Amniotic epithelial cell (primary cell): Measurements from ENCODE around the gene SHISAL2A.

ENCODE experiments used
- DNase-seq: peaks from one replicate; pipeline ENCODE4 v3.0.0-alpha.2; 2010; ENCODE audit warnings: low read depth

The SHISAL2A gene

DNA sequence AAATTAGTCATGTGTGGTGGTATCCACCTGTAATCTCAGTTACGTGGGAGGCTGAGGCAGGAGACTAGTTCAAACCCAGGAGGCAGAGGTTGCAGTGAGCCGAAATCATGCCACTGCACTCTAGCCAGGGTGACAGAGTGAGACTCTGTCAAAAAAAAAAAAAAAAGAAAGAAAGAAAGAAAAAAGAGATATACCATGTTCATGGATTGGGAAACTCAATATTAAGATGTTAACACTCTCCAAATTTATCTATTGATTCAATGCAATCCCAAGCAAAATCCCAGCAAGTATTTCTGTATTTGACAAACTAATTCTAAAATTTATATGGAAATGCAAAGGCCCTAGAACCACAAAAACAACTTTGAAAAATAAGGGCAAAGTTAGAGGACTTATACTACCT, 11.0 kb upstream of the SHISAL2A start:
- DNase-seq = no peak

DNA sequence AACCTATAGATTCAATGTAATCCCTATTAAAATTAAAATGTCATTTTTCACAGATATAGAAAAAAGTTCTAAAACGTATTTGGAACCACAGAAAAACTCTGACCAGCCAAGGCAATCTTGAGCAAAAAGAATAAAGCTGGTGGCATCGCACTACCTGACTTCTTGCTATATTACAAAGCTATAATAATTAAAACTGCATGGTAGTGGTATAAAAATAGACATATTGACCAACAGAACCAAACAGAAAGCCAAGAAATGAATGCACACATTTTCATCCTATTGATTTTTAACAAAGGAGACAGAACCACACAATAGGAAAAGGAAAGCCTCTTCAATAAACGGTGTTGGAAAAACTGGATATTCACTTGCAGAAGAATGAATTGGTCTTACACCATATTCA, 9.2 kb upstream of the SHISAL2A start:
- no peak for DNase-seq

DNA sequence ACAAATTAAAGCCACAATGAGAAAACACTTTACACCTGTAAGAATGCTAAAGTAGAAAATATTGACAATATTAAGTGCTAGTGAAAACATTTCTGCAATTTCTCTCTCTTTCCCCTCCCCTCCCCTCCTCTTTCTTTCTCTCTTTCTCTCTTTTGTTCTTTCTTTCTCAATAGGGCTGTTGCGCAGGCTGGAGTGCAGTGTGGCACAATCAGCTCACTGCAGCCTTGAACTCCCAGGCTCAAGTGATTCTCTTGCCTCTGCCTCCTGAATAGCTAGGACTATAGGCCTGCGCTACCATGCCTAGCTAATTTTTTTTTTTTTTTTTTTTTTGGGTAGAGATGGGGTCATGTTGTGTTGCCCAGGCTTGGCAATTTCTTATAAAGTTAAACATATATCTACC, 5.9 kb upstream of the SHISAL2A start:
- DNase-seq = no peak

DNA sequence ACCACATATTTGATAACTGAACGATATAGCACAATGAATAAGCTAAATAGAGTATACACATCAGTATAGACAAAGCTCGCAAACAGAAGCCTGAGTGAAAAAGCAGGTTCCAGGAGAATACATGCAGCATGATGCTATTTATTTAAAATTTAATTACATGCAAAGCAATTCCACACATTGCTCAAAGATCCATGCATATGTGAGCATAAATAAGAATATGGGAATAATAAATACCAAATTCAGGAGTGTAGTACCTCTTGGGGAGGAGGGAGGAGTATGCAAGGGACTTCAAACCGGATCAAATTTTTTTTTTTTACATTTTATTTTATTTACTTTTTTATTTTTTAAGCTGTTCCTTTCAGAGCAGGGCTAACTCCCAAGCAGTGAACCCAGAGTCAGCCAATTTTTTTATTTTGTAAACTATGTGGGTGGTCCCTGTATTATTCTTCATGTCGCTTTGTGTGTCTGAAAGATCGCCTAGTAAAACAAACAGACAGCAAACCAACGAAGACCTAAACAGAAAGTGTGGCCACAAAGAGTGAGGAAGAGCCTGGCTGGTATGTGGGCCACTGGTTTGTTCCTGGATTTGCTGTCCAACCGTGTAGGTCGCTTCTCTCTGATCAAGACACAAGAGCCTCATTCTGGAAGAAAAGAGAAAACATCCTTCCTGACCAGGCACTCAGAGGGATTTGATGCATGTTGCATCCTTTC, 4.2 kb upstream of the SHISAL2A start:
- no peak for DNase-seq

DNA sequence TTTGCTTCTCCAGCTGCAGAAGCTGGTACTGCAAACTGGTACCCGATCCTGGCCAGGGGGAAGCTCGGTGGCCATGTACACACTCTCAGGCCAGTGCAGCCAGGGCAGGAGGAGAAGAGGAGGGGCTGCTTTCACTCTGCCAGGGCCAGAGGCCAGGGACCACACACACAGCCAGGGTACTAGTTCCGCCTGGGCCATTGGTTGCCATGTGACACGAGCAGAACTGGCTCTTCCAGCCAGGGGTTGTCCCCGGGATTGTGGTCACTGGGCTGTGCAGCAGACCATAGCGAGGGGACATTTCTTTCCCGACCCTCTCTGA, 3.7 kb upstream of the SHISAL2A start:
- no peak for DNase-seq

DNA sequence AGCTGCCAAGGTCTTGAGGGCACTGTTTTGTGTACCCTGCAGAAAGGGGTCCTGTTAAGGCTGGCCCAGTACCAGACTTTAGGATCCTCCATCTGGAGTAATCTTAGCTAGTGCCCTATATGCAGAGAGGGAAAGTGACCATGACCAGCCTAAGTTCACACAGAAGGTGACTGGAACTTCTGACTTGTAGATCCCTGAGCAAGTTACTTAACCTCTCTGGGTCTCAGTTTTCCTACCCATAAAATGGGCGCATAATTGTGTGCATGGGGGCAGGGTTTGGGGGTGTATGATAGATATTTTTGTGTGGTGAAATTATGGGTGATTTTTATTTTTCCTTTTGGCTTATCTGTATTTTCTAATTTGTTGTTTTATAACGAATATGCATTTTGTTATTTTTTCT, 3.3 kb upstream of the SHISAL2A start:
- DNase-seq = no peak

DNA sequence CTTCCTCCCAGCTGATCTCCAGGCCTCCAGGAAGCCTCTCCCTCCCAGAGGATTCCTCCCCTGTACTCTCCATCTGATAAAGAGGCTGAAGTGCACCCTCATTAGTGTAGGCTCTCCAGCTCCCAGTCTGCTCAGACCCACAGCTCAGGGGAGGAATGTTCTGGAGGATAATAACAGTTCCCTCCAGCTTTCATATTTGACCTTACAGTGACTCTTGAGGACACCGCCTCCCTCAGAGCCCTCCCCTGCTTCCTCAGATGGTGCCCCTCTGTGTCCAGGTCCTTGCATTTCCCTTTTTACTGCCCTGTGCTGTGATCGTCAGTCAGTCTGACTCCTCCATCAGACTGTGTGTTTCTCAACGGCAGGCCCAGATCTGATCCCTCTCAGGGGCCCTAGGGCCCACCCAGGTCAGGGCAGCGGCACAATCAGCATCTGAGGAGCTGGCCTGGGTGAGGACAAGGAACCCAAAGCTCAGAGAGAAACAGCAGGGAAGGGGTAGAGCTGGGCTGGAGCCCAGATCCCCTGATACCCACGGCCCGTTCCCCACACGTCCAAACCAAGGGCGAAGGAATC, 1.1 kb upstream of the SHISAL2A start:
- peak; percentile 42 for DNase-seq

DNA sequence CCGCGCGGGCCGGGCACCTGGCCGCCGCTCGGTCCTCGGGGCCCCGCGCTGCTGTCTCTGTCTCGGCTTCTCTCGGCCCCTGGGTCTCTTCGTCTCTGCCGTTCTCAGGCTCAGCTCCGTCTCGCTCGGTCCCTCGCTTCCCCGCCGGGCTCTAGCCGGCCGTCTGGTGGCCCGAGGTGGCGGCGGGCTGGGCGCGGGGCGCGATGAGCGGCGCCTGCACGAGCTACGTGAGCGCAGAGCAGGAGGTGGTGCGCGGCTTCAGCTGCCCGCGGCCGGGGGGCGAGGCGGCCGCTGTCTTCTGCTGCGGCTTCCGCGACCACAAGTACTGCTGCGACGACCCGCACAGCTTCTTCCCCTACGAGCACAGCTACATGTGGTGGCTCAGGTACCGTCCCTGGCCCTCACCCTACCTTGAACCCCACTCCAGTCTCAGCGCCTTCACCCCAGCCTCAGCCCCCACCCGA, 355 bp downstream of the SHISAL2A start:
- no peak for DNase-seq

DNA sequence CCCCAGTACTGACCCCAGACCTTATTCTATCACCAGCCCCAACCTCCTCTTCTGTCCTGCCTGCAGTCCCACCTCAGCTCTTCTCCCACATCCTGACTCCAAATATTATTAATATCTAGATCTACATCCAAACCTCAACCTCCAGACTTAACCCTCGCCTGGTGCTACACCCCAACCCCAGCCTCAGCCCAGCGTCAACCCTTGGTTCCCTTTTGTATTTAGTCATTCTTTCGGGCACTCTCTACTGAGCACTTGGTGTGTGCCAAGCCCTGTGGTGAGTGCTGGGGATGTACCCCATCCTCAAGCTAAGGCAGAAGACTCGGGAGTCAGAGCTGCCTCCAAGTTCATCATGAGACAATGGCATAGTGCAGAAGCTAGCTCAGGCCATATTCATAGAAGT, 1.1 kb downstream of the SHISAL2A start:
- no peak for DNase-seq

DNA sequence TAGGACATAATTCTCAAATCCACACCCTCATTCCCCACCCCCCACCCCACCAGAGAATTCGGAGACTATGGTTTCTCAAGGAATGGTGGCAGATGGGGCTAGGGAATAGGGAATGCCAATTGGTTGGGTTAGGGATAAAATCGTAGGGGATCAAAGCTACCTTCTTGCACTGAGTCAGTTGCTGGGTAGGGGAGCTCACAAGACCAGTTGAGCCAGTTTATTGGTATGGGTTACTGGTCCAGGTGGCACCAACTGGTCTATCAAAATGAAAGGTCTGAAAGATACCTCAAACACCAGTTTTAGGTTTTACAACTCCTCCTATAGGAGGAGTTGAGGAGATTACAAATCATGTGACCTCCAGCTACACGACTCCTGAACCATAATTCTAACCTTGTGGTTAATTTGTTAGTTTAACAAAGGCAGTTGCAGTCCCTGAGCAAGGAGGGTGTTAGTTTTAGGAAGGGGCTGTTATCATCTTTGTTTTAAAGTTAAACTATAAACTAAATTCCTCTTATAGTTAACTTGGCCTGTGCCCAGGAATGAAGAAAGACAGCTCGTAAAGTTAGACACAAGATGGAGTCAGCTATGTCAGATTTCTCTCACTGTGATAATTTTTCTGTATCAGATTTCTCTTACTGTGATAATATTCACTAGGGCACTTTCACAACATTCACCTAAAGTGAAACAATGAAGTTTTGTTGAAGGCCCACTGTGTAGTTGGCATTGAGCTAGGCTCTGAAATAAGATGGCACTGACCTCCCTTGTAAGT, 2.5 kb downstream of the SHISAL2A start:
- DNase-seq = no peak

DNA sequence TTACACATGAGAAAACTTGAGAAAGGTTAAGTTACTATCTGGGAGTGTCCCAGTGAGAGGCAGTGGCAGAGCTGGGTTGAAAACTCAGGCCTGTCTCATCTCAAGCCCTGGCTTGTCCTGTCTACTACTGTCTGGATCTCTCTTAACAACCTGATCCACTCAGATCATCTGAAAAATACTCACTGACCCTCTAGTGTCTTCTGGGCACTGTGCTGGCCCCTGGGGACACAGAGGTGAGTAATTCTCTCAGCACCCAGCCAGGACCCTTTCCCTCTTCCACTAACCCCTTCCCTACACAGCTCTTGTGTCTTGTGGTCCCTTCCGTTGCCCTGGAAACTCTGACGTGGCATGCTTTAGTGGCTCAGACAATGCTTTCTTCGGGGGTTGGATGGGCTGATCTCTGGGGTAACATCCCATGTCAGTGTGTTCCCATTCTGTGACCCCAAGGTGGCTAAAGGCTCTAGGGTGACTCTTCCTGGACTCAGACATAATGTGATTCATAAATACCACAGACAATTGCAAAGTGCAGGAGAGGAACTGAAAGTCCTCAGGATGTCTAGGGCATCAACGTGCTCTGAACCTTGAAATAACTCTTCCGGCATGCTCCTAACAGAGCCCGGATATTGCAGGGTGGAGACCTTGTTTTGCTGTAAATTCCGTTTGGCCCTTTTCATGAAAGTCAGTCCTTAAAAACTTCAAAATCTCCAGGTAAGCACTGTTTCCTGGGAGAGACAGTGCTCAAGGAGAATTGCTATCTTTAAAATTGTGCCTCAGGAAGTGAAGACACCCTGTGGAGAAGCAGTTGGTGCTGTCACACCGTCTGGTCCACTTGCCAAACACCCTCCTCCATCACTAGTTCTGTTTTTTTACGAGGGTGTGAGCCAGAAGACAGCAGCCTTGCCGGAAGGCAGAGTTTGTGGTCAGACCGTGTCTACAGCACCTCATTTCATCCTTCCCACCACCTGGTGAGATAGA, 4.0 kb downstream of the SHISAL2A start:
- DNase-seq = no peak

DNA sequence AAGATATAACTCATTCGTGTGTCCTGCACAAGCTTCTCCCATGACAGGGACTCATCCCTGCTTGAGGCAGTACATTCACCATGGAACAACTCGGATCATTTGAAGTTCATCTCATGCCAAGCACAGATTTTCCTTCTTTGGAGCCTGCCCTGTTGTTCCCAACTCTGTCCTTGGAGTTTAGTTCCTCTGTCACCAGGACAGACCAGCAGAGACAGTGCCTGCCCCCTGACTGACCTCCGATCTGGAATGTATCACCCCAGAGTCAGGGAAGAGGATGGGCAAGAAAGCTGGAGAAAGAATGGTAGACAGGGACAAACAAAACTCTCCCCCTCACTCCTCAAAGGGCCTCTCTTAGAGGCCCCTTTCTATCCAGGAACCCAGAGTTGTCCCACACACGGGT, 5.0 kb downstream of the SHISAL2A start:
- DNase-seq = no peak

DNA sequence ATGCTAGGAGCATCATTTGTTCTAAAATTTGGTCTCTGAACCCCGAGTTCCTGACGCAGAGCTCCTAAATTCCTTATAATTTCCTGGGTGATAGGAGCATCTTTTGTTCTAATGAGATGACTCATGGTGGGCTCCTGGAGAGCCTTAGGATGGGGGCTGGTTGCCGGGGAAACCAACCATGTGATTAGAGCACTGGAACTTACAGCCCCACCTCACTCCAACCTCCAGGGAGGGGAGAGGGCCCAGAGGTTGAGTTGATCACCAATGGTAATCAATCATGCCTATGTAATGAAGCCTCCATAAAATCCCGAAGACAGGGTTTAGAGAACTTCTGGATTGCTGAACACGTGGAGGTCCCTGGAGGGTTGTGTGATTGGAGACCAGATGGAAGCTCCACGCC, 7.7 kb downstream of the SHISAL2A start:
- no peak for DNase-seq

DNA sequence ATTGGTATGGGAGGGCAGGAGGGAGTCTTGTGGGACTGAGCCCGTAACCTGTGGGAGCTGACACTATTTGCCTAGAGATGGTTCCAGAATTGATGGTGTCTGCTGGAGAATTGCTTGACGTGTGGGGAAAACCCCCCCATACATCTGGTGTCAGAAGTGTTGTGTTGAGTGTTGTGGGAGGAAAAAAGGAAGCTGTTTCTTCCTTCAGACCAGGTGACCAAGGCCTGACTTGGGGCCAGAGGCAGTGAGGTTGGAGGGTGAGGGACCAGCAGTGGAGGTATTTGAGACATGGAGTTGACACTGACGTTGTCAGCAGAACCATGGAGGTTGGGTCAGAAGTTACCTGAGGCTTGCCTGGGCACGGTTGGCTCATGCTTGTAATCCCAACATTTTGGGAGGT, 8.3 kb downstream of the SHISAL2A start:
- no peak for DNase-seq

DNA sequence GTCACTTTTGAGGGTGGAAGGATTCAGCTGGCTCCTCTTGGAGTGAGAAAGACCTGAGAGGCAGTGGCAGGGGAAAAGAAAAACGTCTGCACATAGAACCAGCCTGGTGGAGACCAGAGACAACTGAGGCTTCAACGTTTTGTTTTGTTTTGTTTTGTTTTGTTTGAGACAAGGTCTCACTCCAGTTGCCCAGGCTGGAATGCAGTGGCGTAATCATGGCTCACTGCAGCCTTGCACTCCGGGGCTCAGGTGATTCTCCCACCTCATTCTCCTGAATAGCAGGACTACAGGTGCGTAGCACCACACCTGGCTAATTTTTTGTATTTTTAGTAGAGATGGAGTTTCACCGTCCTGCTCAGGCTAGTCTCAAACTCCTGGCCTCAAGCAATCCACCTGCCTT, 12.3 kb downstream of the SHISAL2A start:
- DNase-seq = no peak

DNA sequence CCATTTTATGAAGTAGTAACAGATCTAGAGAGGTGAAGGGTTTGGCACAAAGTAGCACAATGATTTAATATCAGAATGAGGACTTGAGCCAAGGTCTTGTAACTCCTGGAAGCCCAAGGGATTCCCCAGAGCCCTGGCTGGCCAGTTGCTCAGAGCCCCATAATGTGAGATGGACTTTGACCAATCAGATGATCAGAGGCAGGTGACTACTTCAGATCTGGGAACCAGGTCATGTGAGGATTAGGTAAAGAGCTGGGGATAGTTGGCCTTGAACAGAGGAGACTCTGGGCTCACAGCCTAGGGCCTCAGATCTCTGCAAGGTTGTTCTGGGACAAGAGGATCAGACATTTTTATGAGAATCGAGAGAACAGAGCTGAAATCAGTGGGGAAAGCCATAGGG, 18.9 kb downstream of the SHISAL2A start:
- DNase-seq = no peak

DNA sequence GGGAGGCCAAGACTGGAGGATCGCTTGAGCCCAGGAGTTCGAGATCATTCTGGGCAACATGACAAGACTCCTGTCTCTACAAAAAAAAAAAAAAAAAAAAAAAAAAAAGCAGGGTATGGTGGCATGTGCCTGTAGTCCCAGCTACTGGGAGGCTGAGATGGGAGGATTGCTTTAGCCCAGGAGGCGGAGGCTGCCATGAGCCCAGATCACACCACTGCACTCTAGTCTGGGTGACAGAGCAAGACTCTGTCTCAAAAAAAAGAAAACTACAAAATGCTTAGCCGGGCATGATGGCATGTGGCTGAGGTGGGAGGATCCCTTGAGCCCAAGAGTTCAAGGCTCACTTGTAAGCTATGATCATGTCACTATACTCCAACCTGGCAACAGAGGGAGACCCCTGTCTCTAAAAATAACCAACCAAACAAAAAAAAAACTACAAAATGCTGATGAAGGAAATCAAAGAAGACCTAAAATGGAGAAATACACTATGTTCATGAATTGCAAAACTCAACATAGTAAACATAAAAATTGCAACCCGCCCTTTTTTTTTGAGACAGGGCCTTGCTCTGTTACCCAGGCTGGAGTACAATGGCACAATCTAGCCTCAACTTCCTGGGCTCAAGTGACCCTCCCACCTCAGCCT, 20.4 kb downstream of the SHISAL2A start:
- no peak for DNase-seq

DNA sequence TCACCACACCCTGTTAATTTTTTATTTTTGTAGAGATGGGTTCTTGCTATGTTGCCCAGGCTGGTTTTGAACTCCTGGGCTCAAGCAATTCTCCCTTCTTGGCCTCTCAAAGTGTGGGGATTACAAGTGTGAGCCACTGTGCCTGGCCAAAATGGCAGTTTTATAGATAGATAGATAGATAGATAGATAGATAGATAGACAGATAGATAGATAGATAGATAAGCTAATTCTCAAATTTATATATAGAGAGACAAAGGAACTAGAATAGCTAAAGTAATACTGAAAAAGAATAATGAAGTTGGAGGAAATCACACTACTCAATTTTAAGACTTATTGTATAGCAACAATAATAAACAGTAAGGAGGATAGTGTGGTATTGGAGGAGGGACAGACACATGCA, 21.1 kb downstream of the SHISAL2A start:
- no peak for DNase-seq

DNA sequence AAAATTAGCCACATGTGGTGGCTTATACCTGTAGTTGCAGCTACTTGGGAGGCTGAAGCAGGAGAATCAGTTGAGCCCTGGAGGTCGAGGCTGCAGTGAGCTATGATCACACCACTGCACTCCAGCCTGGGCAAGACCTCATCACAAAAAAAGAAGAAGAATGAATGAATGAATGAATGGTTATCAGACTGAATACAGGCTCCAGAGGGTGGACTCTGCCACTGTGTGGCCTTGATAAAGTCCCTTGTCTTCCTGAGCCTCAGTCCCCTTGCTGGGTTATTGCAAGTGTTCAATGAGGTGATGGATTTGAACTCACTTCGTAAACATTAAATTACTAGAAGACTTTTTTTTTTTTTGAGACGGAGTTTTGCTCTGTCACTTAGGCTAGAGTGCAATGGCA, 24.7 kb downstream of the SHISAL2A start:
- DNase-seq = no peak

DNA sequence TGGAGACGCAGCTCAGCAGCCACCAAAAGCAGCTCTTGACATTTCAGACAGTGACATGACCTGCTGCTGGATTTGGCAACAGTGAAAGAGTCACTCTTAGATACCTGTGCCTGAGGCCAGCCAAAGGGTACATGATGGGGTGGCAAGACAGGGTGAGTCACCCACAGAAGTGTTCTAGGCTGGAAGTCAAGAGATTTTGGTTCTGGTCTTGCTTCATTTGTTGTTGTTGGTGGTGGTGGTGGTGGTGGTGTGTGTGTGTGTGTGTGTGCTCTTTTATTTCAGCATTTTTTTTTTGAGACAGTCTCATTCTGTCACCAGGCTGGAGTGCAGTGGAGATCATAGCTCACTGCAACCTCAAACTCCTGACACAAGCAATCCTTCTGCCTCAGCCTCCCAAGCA, 25.8 kb downstream of the SHISAL2A start:
- DNase-seq = no peak

DNA sequence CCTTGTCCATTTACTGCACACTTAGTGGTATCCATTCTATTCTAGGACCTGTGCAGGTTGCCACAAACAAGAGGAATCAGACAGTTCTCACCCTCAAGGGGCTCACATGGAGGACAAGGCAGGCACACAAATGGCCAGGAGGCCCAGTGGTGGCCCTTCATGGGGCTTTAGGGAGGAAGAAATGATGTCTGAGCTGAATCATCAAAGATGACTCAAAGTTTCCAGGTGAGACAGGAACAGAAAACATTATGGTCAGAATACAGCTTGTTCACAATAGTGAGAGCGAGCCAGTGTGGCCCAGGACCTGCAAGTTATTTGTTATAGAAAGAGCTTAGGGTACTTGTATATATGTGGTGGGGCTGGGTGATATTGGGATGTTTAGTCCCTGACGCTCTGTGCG, 26.4 kb downstream of the SHISAL2A start:
- no peak for DNase-seq
